ENCODE data around the gene CFH. TPM values are rescaled to one million over a fixed set of nuclear protein-coding genes. Genes with fewer than 3 reads are reported as not detected.
A peak's percentile ranks its signal among the peaks of the same experiment; 100 is the strongest.

Gene CFH
- total and polyA plus RNA-seq, 3 experiments from 2014 or later, result 0.93 to 11.2 (median 1.1) TPM

GRCh38 chr1:196669693-196670092 is 17.9 kb downstream of the CFH start:
- POLR2A ChIA-PET, result no interaction called here

GRCh38 chr1:196674908-196675307 is 23.1 kb downstream of the CFH start:
- Histone ChIP-seq H3K27ac (ENCODE audit: low read depth, low read length) (no peak overlapping the region), H3K4me3 (ENCODE audit: low read length) (no peak overlapping the region), H3K4me1 (ENCODE audit: insufficient read depth, low read length) (no peaks in the 10 kb centered on the region), H3K36me3 (ENCODE audit: insufficient read depth, low read length) (no peaks in the 10 kb centered on the region), H3K9me3 (ENCODE audit: low read length) (no peaks in the 10 kb centered on the region), H3K27me3 (ENCODE audit: insufficient read depth, low read length, poor library complexity, severe bottlenecking) (no peaks in the 10 kb centered on the region)
- ChIA-PET CTCF (no interaction called here), POLR2A (no interaction called here)
- H3K4me1 Mint-ChIP-seq, result no peaks in the 10 kb centered on the region
- peaks cover 0 to 3% (median 0%) of the 10 kb centered on the region in 5 donors for H3K9me3 Mint-ChIP-seq
- no peak for DNase-seq
- H3K4me3 Mint-ChIP-seq, result no peak overlapping the region
- H3K27ac Mint-ChIP-seq, result no peak overlapping the region
- H3K36me3 Mint-ChIP-seq, result peaks cover 0 to 1% (median 0%) of the 10 kb centered on the region in 3 donors
- no peaks in the 10 kb centered on the region for H3K27me3 Mint-ChIP-seq

More at GRCh38 chr1:196669693-196670092, 17.9 kb downstream of the CFH start:
- no peak overlapping the region for H3K4me3 Mint-ChIP-seq
- H3K9me3 Mint-ChIP-seq, result peaks cover 0 to 7% (median 2%) of the 10 kb centered on the region in 5 donors
- no peaks in the 10 kb centered on the region for H3K4me1 Mint-ChIP-seq
- H3K27me3 Mint-ChIP-seq, result no peaks in the 10 kb centered on the region
- Histone ChIP-seq H3K27me3 (ENCODE audit: insufficient read depth, low read length, poor library complexity, severe bottlenecking) (no peaks in the 10 kb centered on the region), H3K9me3 (ENCODE audit: low read length) (no peaks in the 10 kb centered on the region), H3K27ac (ENCODE audit: low read depth, low read length) (no peak overlapping the region), H3K4me1 (ENCODE audit: insufficient read depth, low read length) (no peaks in the 10 kb centered on the region), H3K4me3 (ENCODE audit: low read length) (no peak overlapping the region), H3K36me3 (ENCODE audit: insufficient read depth, low read length) (no peaks in the 10 kb centered on the region)
- CTCF ChIA-PET, result no interaction called here
- H3K27ac Mint-ChIP-seq, result no peak overlapping the region
- H3K36me3 Mint-ChIP-seq, result no peaks in the 10 kb centered on the region
- DNase-seq, result no peak

- Histone ChIP-seq H3K27ac (ENCODE audit: low read depth, low read length) (no peak overlapping the region), H3K36me3 (ENCODE audit: insufficient read depth, low read length) (no peaks in the 10 kb centered on the region), H3K4me3 (ENCODE audit: low read length) (no peak overlapping the region), H3K4me1 (ENCODE audit: insufficient read depth, low read length) (no peaks in the 10 kb centered on the region), H3K9me3 (ENCODE audit: low read length) (no peaks in the 10 kb centered on the region), H3K27me3 (ENCODE audit: insufficient read depth, low read length, poor library complexity, severe bottlenecking) (no peaks in the 10 kb centered on the region)
- peaks cover 0 to 1% (median 0%) of the 10 kb centered on the region in 3 donors for H3K36me3 Mint-ChIP-seq
- CTCF ChIA-PET, result no interaction called here
- peaks cover 0 to 3% (median 0%) of the 10 kb centered on the region in 5 donors for H3K9me3 Mint-ChIP-seq
- no peak for DNase-seq
- H3K4me3 Mint-ChIP-seq, result no peak overlapping the region
- no peak overlapping the region for H3K27ac Mint-ChIP-seq
- POLR2A ChIA-PET, result no interaction called here
- no peaks in the 10 kb centered on the region for H3K4me1 Mint-ChIP-seq
- no peaks in the 10 kb centered on the region for H3K27me3 Mint-ChIP-seq
These were observed 26.1 kb downstream of the CFH start for GRCh38 chr1:196677781-196678509.

GRCh38 chr1:196678510-196678884 is 26.7 kb downstream of the CFH start:
- Histone ChIP-seq H3K27ac (ENCODE audit: low read depth, low read length) (no peak overlapping the region), H3K9me3 (ENCODE audit: low read length) (no peaks in the 10 kb centered on the region), H3K36me3 (ENCODE audit: insufficient read depth, low read length) (no peaks in the 10 kb centered on the region), H3K27me3 (ENCODE audit: insufficient read depth, low read length, poor library complexity, severe bottlenecking) (no peaks in the 10 kb centered on the region), H3K4me1 (ENCODE audit: insufficient read depth, low read length) (no peaks in the 10 kb centered on the region), H3K4me3 (ENCODE audit: low read length) (no peak overlapping the region)
- CTCF ChIA-PET, result no interaction called here
- Mint-ChIP-seq H3K27ac (no peak overlapping the region), H3K4me1 (no peaks in the 10 kb centered on the region), H3K36me3 (peaks cover 0 to 1% (median 0%) of the 10 kb centered on the region in 3 donors), H3K9me3 (peaks cover 0 to 5% (median 0%) of the 10 kb centered on the region in 5 donors), H3K4me3 (no peak overlapping the region), H3K27me3 (no peaks in the 10 kb centered on the region)
- POLR2A ChIA-PET, result no interaction called here
- DNase-seq, result no peak

GRCh38 chr1:196680107-196680506 is 28.3 kb downstream of the CFH start:
- H3K27ac Mint-ChIP-seq, result no peak overlapping the region
- ChIA-PET POLR2A (no interaction called here), CTCF (no interaction called here)
- Histone ChIP-seq H3K36me3 (ENCODE audit: insufficient read depth, low read length) (no peaks in the 10 kb centered on the region), H3K27ac (ENCODE audit: low read depth, low read length) (no peak overlapping the region), H3K9me3 (ENCODE audit: low read length) (no peaks in the 10 kb centered on the region), H3K27me3 (ENCODE audit: insufficient read depth, low read length, poor library complexity, severe bottlenecking) (no peaks in the 10 kb centered on the region), H3K4me3 (ENCODE audit: low read length) (no peak overlapping the region), H3K4me1 (ENCODE audit: insufficient read depth, low read length) (no peaks in the 10 kb centered on the region)
- DNase-seq, result no peak
- H3K4me1 Mint-ChIP-seq, result no peaks in the 10 kb centered on the region
- no peak overlapping the region for H3K4me3 Mint-ChIP-seq
- peaks cover 0 to 5% (median 0%) of the 10 kb centered on the region in 5 donors for H3K9me3 Mint-ChIP-seq
- H3K36me3 Mint-ChIP-seq, result peaks cover 0 to 1% (median 0%) of the 10 kb centered on the region in 3 donors
- no peaks in the 10 kb centered on the region for H3K27me3 Mint-ChIP-seq

- DNase-seq, result no peak
- Histone ChIP-seq H3K4me1 (ENCODE audit: insufficient read depth, low read length) (no peaks in the 10 kb centered on the region), H3K4me3 (ENCODE audit: low read length) (no peak overlapping the region), H3K9me3 (ENCODE audit: low read length) (no peaks in the 10 kb centered on the region), H3K27me3 (ENCODE audit: insufficient read depth, low read length, poor library complexity, severe bottlenecking) (no peaks in the 10 kb centered on the region), H3K27ac (ENCODE audit: low read depth, low read length) (no peak overlapping the region), H3K36me3 (ENCODE audit: insufficient read depth, low read length) (no peaks in the 10 kb centered on the region)
- H3K27ac Mint-ChIP-seq, result no peak overlapping the region
- peaks cover 0 to 1% (median 0%) of the 10 kb centered on the region in 5 donors for H3K9me3 Mint-ChIP-seq
- H3K4me1 Mint-ChIP-seq, result no peaks in the 10 kb centered on the region
- H3K27me3 Mint-ChIP-seq, result no peaks in the 10 kb centered on the region
- POLR2A ChIA-PET, result no interaction called here
- CTCF ChIA-PET, result no interaction called here
- no peak overlapping the region for H3K4me3 Mint-ChIP-seq
- H3K36me3 Mint-ChIP-seq, result no peaks in the 10 kb centered on the region
These were observed 32.6 kb downstream of the CFH start for GRCh38 chr1:196684476-196684875.

- H3K27ac ChIP-seq (ENCODE audit: low read depth, low read length), result no peak overlapping the region
- Mint-ChIP-seq H3K27ac (no peak overlapping the region), H3K27me3 (no peaks in the 10 kb centered on the region), H3K4me3 (no peak overlapping the region), H3K4me1 (no peaks in the 10 kb centered on the region), H3K9me3 (peaks cover 0 to 1% (median 0%) of the 10 kb centered on the region in 5 donors), H3K36me3 (no peaks in the 10 kb centered on the region)
- ChIA-PET POLR2A (no interaction called here), CTCF (no interaction called here)
- H3K27me3 ChIP-seq (ENCODE audit: insufficient read depth, low read length, poor library complexity, severe bottlenecking), result no peaks in the 10 kb centered on the region
- H3K4me1 ChIP-seq (ENCODE audit: insufficient read depth, low read length), result no peaks in the 10 kb centered on the region
- no peak overlapping the region for H3K4me3 ChIP-seq (ENCODE audit: low read length)
- no peaks in the 10 kb centered on the region for H3K9me3 ChIP-seq (ENCODE audit: low read length)
- H3K36me3 ChIP-seq (ENCODE audit: insufficient read depth, low read length), result no peaks in the 10 kb centered on the region
- DNase-seq, result no peak
These were observed 33.7 kb downstream of the CFH start for GRCh38 chr1:196685506-196685905.

- POLR2A ChIA-PET, result no interaction called here
- H3K4me1 Mint-ChIP-seq, result no peaks in the 10 kb centered on the region
- Histone ChIP-seq H3K9me3 (ENCODE audit: low read length) (no peaks in the 10 kb centered on the region), H3K4me3 (ENCODE audit: low read length) (no peak overlapping the region), H3K4me1 (ENCODE audit: insufficient read depth, low read length) (no peaks in the 10 kb centered on the region), H3K27me3 (ENCODE audit: insufficient read depth, low read length, poor library complexity, severe bottlenecking) (no peaks in the 10 kb centered on the region), H3K27ac (ENCODE audit: low read depth, low read length) (no peak overlapping the region), H3K36me3 (ENCODE audit: insufficient read depth, low read length) (no peaks in the 10 kb centered on the region)
- peak overlapping the region in 1 of 8 donors; percentile 41 for H3K27ac Mint-ChIP-seq
- no peaks in the 10 kb centered on the region for H3K9me3 Mint-ChIP-seq
- CTCF ChIA-PET, result no interaction called here
- H3K4me3 Mint-ChIP-seq, result no peak overlapping the region
- H3K36me3 Mint-ChIP-seq, result peaks cover 0 to 4% (median 0%) of the 10 kb centered on the region in 3 donors
- no peak for DNase-seq
- no peaks in the 10 kb centered on the region for H3K27me3 Mint-ChIP-seq
These were observed 37.2 kb downstream of the CFH start for GRCh38 chr1:196689001-196689400.
